Nucleus accumbens (tissue), 56 donors: ENCODE measurements around the gene GLIS1.

Experiments
- DNase-seq, 56 donors: peaks; one replicate each; lab custom pipeline; 2025; lab: John Stamatoyannopoulos, UW

GLIS1 gene

DNA sequence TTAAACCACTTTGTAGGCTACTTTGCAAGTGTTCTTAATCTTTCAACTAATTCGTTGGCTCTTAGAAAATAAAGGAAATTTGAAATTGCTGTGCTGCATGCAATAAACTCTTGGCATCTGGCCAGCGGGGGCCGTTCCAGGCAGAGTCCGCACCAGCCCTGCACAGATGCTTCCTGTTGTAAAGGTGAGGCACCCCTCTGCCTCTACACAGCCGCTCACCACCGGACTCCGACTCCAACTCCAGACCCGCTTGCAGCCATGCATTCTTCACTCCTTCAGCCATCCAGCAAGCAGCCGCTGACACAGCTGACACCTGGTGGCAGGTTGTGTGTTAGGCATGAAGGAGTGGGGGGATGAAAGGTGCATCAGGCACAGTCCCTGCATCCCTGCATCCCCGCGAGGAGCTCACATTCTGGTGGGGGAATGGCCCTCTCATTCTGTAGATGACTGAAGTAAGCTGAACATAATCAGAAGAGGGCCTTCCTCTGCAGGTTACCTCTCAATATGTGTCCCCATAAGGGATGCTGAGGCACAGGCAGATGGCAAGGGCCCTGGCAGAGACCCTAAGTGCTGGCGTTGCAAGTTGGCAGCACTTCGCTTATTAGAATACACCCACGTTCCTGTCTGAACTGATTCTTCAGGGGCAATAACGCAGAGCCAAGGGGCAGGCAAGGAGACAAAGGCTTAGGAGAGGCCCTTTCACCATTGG lies 56.8 kb downstream of the GLIS1 start:
- peak in 15 of 56 donors; percentile 0 to 19 (median 4) for DNase-seq

DNA sequence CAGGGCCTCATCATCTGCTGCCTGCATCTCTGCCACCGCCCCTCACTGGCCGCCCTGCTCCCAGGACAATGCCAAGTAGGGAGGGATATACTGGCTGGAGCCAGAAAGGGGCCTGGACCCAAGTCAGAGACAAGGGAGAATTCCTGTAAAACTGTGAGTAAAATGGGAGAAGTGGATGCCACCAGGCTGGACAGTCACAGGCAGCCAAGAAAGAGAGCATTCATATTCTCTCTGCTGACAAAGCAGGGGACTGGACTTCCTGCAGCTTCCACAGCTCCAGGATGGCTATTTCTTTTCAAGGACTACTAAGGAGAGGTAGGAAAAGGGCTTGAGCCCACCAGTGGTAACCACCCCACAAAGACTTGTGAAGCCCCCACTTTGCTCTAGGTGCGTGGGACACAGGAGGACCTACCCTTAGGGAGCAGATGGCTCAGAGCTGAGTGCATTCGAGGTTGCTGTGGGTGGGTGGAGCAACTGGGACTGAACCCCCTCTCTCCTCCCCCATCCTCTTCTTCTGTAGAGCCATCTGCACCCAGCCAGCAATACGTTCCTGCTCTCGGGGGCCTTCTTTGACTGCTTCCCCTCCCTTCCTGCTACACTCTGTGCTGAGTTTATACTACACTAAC lies 57.5 kb downstream of the GLIS1 start:
- no peak for DNase-seq

GRCh38 chr1:53680868-53681267 lies 58.1 kb downstream of the GLIS1 start:
- no peak for DNase-seq

- no peak for DNase-seq
These were observed 59.8 kb downstream of the GLIS1 start for GRCh38 chr1:53678938-53679825.

GRCh38 chr1:53678507-53678906 lies 60.5 kb downstream of the GLIS1 start:
- DNase-seq = no peak

GRCh38 chr1:53678046-53678445 lies 60.9 kb downstream of the GLIS1 start:
- no peak for DNase-seq

GRCh38 chr1:53677486-53677885 lies 61.5 kb downstream of the GLIS1 start:
- no peak for DNase-seq

DNA sequence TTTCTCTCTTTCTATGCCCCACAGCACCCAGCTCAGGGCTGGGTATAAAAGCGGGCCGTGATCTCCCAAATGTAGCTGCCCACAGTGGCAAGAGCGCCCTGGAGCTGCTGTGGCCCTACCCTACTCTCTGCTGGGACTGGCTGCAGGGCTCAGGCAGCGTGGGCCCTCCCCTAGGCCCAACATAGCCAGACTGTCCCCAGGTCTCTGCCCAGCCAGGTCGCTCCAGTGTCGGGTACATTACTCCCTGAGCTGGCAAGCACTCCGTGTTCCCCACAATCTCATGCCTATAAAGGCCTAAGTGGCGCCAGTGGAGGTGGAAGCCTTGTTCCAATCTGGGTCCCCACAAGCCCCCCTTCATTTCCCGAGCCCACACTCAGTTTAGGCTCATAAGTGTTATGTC lies 66.2 kb downstream of the GLIS1 start:
- DNase-seq = no peak

DNA sequence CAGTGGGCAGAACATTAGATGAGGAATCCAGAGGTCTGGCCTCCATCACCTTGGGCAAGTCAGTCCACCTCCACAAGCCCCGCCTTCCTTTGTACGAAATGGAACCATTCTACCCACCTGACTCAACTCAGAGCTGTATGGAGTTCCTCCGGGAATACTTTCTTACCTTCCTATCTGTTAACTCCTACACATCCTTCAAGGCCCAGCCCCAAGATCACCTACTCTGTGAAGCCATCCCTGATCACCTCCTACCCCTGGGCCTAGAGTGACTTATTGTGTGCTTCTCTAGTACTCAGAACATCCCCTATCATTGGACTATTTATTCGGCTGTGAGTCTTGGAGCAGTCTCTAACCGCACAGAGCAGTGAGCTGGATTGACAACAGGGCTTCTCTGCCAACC lies 66.7 kb downstream of the GLIS1 start:
- no peak for DNase-seq

DNA sequence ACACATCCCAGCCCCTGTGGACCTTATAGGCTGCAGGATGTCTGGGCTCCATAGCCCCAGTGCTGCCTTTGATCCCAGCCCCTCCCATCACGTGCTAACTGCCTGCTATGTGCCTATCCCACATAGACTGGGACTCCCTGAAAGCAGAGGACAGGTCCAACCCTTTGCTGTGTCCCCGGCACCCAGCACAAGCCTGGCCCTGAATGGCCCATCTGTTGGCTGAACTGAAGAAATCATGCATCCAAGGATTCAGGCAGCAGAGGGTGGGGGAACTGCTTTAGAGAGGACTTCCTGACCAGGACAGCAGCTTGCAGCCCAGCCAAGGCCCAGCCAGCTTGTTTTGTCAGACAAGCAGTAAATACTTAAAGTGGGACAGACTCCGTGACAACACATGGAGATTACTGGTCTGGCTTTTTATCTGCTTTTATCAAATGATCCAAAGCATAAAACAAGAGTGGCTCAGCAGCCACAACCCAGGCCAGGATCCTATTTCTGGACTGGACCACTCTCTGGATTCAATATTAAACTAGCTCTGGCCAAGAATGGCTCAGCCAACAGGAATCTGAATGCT lies 69.3 kb downstream of the GLIS1 start:
- DNase-seq = no peak

DNA sequence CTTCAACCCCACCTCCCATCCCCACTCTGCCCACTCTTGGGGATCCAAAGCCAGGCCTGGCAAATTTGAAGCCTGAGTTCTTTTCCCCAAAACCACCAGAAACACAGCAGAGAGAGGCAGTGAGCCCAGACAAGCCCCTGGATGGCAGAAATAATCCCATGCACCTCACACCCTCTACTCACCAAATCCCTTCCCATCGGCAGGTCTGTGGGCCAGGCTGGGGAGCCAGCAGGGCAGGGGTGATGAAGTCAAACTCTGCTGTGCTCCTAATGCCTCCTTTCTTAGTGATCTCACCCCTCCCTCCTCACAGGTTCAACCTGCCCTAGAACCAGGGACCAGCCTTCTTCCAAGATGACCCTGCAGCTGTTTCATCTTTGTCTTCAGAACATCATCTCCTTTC lies 72.4 kb downstream of the GLIS1 start:
- no peak for DNase-seq

DNA sequence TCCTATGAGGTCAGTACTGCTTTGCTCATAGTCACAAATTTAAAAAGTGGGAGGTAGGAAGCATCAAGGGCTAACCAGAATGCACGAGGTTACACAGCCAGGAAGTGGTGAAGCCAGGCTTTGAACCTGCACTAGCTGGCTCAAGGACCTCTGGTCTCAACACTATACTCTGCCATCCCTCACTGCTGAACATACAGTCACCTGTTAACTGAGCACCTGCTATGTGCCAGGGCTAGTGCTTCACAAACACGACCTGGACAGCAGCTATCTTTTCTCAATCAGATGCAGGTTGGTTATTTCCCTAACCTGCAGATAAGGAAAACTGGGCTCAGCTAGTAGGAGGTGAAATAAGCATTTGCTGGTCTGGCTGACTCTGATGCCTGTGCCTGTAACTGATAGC lies 73.0 kb downstream of the GLIS1 start:
- DNase-seq = no peak

GRCh38 chr1:53663529-53664300 lies 75.2 kb downstream of the GLIS1 start:
- DNase-seq = peak in 1 of 56 donors; percentile 9

DNA sequence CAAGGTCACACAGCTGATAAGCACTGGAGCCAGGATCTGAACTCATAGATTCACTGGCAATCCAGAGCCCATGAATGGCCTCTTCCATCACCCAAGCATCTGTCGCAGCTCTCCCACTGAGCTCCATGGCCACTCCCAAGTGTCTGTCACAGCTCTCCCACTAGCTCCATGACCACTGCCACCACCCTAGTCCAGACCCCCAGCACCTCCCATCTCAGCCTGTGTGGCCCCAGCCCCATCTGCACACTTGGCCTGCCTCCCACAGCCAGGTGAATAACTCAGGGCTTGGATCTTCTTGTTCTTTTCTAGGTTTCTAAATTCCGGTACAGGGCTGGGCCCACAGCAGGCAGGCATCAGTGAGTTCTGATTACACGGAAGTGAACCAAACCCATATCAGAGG lies 76.0 kb downstream of the GLIS1 start:
- DNase-seq = no peak

DNA sequence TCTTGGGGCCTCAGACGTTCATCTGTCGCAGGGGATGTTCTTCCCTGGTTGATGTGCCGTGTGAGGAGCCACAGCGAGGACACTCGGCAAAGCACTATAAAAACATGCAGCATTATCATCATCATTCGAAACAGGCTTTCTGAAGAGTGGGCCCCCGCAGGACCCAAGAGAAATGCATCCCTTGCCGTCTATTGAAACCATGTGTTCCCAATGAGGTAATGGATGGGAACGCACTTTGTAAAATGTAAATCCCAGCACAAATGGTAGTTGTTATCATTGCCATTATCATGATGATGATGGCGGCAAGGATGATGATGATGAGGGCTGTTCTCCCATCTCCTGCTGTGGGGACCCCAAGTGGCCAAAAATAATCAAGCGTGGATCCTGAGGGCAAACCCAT lies 76.8 kb downstream of the GLIS1 start:
- DNase-seq = no peak

- DNase-seq = no peak
These were observed 77.5 kb downstream of the GLIS1 start for GRCh38 chr1:53661496-53661895.

DNA sequence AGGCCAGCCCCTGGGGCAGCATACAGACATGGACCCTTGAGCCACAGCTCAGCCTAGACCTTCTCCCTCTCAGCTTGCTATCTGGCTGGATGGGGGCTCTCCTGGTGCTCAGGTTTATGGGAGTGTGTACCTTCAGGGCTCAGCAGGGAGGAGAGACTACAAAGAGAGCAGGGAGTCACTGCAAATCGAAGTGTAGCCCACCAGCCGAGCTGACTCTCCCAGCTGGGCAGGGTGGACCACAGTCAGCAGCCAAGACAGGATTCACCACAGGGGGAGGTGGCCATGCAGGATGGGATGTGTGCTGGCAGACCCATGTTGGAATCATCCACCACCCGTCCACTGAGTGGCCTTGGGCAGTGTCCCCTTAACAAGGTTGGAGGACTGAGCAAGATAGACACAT lies 78.3 kb downstream of the GLIS1 start:
- DNase-seq = no peak

GRCh38 chr1:53659436-53659835 lies 79.5 kb downstream of the GLIS1 start:
- DNase-seq = no peak

- no peak for DNase-seq
These were observed 80.3 kb downstream of the GLIS1 start for GRCh38 chr1:53658489-53659230.
